HepG2 (cell line): Measurements from ENCODE around the gene MYORG. TPM values are rescaled to one million over a fixed set of nuclear protein-coding genes. Genes with fewer than 3 reads are reported as not detected.

Experiments used
- ARNTL ChIP-seq: sonication (generic); formaldehyde crosslinking; IDR thresholded peaks from 2 replicates; pipeline ENCODE4 v1.4.0; 2020; ENCODE audit warnings: mild to moderate bottlenecking, missing genetic modification reagents
- ASH2L ChIP-seq: fragments of 300-600, 200-600 bp; sonication (generic); IDR thresholded peaks from 2 replicates; pipeline ENCODE4 v1.7.0; 2017; ENCODE audit warnings: low read depth, mild to moderate bottlenecking, moderate library complexity, mixed read lengths, low read length; ENCODE audit not compliant: insufficient read length
- CCAR2 ChIP-seq: fragments of 200-400 bp; formaldehyde crosslinking; optimal IDR thresholded peaks from 2 replicates; pipeline ENCODE3; 2018; ENCODE audit warnings: low read depth, mild to moderate bottlenecking, low read length, moderate library complexity
- FOSL2 ChIP-seq: sonication (generic); formaldehyde crosslinking; IDR thresholded peaks from 2 replicates; pipeline ENCODE4 v1.4.0; 2020; ENCODE audit warnings: missing genetic modification reagents
- HNRNPH1 ChIP-seq: fragments of 200-400 bp; formaldehyde crosslinking; optimal IDR thresholded peaks from 2 replicates; pipeline ENCODE3; 2017; ENCODE audit warnings: mild to moderate bottlenecking, low read depth, low read length
- MED1 ChIP-seq: sonication (generic); formaldehyde crosslinking; IDR thresholded peaks from 2 replicates; pipeline ENCODE4 v1.4.0; 2020; ENCODE audit warnings: missing genetic modification reagents
- NCOA5 ChIP-seq: sonication (generic); formaldehyde crosslinking; IDR thresholded peaks from 2 replicates; pipeline ENCODE4 v1.4.0; 2020; ENCODE audit warnings: missing genetic modification reagents
- PPARG ChIP-seq: conservative IDR thresholded peaks from 2 replicates; pipeline ENCODE4 v1.6.1; 2016; ENCODE audit warnings: missing biosample characterization, missing genetic modification reagents
- RARG ChIP-seq: sonication (generic); formaldehyde crosslinking; IDR thresholded peaks from 2 replicates; pipeline ENCODE4 v1.4.0; 2020; ENCODE audit warnings: low read depth, mild to moderate bottlenecking, missing genetic modification reagents
- SNAI1 ChIP-seq: sonication (generic); formaldehyde crosslinking; IDR thresholded peaks from 2 replicates; pipeline ENCODE4 v1.5.0; 2020; ENCODE audit warnings: mild to moderate bottlenecking, missing genetic modification reagents, borderline replicate concordance
- XRCC5 ChIP-seq: fragments of 200-400 bp; formaldehyde crosslinking; optimal IDR thresholded peaks from 2 replicates; pipeline ENCODE3; 2017; ENCODE audit warnings: mild to moderate bottlenecking, low read length
- ZFP62 ChIP-seq: sonication (generic); formaldehyde crosslinking; IDR thresholded peaks from 2 replicates; pipeline ENCODE4 v1.4.0; 2020; ENCODE audit warnings: missing genetic modification reagents
- ZKSCAN8 ChIP-seq: IDR thresholded peaks from 2 replicates; pipeline ENCODE4 v1.6.1; 2016; ENCODE audit warnings: borderline replicate concordance, missing genetic modification reagents, missing compliant biosample characterization
- ZNF3 ChIP-seq: IDR thresholded peaks from 2 replicates; pipeline ENCODE4 v1.7.0; 2017; ENCODE audit warnings: inconsistent platforms
- ZNF430 ChIP-seq: sonication (generic); formaldehyde crosslinking; IDR thresholded peaks from 2 replicates; pipeline ENCODE4 v1.9.0; 2021; ENCODE audit warnings: mild to moderate bottlenecking, missing genetic modification reagents
- ZNF496 ChIP-seq: sonication (generic); formaldehyde crosslinking; IDR thresholded peaks from 2 replicates; pipeline ENCODE4 v1.8.1; 2023; ENCODE audit warnings: mild to moderate bottlenecking, moderate library complexity, missing genetic modification reagents; ENCODE audit not compliant: insufficient replicate concordance
- polyA plus RNA-seq, 8 experiments: library from polyadenylated mRNA; depleted of rRNA in 3 of 8; stranded (reverse) in 7 of 8; unstranded in 1 of 8; fragments of >200 nt; fragmentation: Illumina TruSeq in 4 of 8; extraction: Trizol in 4 of 8; gene quantifications; 2 replicates each; pipeline versions ENCODE4 v1.2.1 to v1.2.3, GENCODE V29; 2011 to 2016; ENCODE audit warnings: low read depth in 4 of 8, missing spikeins in 1 of 8, mixed read lengths in 1 of 8; ENCODE audit not compliant: insufficient read depth in 1 of 8
- total RNA-seq, 5 experiments: library from RNA; depleted of rRNA; stranded (reverse); fragments of >200 nt; fragmentation: Illumina TruSeq; extraction: Trizol; gene quantifications; 2 replicates each; pipeline ENCODE4 v1.2.3, GENCODE V29; 2016; ENCODE audit warnings: low read depth in 1 of 5
- TF ChIP-seq, protein P1 (sequence below): sonication (generic); formaldehyde crosslinking; IDR thresholded peaks from 2 replicates; pipeline ENCODE4 v1.5.1; 2020; ENCODE audit warnings: missing genetic modification reagents, mild to moderate bottlenecking, borderline replicate concordance
- TF ChIP-seq, protein P2 (sequence below): sonication (generic); formaldehyde crosslinking; IDR thresholded peaks from 2 replicates; pipeline ENCODE4 v1.5.1; 2020; ENCODE audit warnings: missing genetic modification reagents, mild to moderate bottlenecking, borderline replicate concordance
- TF ChIP-seq, protein P3 (sequence below): sonication (generic); formaldehyde crosslinking; IDR thresholded peaks from 2 replicates; pipeline ENCODE4 v1.5.1; 2020; ENCODE audit warnings: mild to moderate bottlenecking, missing genetic modification reagents
- TF ChIP-seq, protein P4 (sequence below): sonication (generic); formaldehyde crosslinking; IDR thresholded peaks from 2 replicates; pipeline ENCODE4 v1.8.0; 2022; ENCODE audit warnings: low read depth, missing genetic modification reagents
- TF ChIP-seq, protein P5 (sequence below): sonication (generic); formaldehyde crosslinking; IDR thresholded peaks from 2 replicates; pipeline ENCODE4 v1.4.0; 2020; ENCODE audit warnings: missing genetic modification reagents

The MYORG gene
- total and polyA plus RNA-seq, 2 of the 13 experiments (the other 11 are each of a cell fraction or from before 2014, with no cell fraction given), result 11.1 to 22.4 TPM

DNA sequence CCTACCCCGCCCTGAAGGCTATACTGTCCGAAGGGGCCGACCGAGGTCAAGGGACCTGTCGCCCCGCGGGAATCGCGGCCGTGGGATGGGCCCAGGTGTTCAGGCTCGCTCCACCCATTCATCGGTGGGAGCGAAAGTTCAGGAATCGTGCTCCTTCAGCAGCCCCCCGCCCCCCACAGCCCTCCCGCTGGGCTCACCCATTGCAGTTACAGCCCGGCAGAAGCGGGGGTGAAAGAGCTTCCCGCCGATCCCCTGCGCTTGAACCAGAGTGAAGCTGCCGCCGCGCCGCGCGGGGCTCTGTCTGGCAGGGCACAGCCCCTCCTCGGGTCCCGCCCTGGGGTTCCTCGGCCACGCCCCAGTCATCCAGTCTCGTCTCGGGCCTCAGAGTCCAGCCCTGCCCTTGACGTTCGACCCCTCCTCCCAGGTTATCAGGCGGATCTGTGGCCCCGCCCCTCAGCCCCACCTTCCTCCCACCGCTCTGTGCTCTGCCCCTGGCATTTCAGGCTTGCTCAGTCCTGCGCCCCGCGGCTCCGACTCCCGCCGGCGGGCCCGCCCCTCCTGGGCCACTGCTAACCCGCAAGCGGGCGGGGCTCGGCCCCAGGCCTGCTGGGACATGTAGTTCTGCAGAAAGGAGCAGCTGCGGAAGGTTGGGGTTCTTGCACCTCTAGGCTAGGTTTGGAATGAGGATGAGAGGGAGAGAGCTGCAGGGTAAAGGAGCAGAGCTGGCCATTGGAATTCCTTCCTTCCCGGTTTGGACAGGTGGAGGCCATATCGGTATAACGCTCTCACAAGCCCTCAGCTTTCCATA is at the start of gene MYORG (continued):
- TF ChIP-seq RARG (CRISPR knock-in tag), result no peak
- TF ChIP-seq, protein P1, sequence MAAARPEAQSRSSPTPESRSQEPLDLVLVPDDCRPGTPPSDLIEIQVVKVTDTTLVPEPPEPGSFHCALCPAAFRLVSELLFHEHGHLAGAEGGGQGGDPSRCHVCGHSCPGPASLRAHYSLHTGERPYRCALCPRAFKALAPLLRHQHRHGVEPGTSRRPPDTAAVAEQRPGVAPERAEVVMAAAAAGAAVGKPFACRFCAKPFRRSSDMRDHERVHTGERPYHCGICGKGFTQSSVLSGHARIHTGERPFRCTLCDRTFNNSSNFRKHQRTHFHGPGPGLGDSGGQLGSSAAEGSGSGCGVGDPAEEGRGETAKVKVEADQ, result no peak
- TF ChIP-seq ZNF3 (CRISPR knock-in tag), result no peak
- TF ChIP-seq NCOA5, result no peak
- no peak for TF ChIP-seq HNRNPH1
- TF ChIP-seq SNAI1 (CRISPR knock-in tag), result peak; percentile 96; the same call in 1 of the 2 replicates
- TF ChIP-seq, protein P2, sequence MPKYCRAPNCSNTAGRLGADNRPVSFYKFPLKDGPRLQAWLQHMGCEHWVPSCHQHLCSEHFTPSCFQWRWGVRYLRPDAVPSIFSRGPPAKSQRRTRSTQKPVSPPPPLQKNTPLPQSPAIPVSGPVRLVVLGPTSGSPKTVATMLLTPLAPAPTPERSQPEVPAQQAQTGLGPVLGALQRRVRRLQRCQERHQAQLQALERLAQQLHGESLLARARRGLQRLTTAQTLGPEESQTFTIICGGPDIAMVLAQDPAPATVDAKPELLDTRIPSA, result no peak
- TF ChIP-seq ZFP62 (CRISPR knock-in tag), result no peak
- peak; percentile 75 for TF ChIP-seq ASH2L
- no peak for TF ChIP-seq ZNF496
- peak; percentile 70 for TF ChIP-seq ARNTL (CRISPR knock-in tag)
- no peak for TF ChIP-seq ZKSCAN8 (CRISPR knock-in tag)
- TF ChIP-seq PPARG, result 0 out of 2 replicates have a peak, but pooled peaks have one; percentile 4
- peak; percentile 53 for TF ChIP-seq XRCC5
- peak; percentile 83 for TF ChIP-seq ZNF430
- no peak for TF ChIP-seq CCAR2
- TF ChIP-seq, protein P3, sequence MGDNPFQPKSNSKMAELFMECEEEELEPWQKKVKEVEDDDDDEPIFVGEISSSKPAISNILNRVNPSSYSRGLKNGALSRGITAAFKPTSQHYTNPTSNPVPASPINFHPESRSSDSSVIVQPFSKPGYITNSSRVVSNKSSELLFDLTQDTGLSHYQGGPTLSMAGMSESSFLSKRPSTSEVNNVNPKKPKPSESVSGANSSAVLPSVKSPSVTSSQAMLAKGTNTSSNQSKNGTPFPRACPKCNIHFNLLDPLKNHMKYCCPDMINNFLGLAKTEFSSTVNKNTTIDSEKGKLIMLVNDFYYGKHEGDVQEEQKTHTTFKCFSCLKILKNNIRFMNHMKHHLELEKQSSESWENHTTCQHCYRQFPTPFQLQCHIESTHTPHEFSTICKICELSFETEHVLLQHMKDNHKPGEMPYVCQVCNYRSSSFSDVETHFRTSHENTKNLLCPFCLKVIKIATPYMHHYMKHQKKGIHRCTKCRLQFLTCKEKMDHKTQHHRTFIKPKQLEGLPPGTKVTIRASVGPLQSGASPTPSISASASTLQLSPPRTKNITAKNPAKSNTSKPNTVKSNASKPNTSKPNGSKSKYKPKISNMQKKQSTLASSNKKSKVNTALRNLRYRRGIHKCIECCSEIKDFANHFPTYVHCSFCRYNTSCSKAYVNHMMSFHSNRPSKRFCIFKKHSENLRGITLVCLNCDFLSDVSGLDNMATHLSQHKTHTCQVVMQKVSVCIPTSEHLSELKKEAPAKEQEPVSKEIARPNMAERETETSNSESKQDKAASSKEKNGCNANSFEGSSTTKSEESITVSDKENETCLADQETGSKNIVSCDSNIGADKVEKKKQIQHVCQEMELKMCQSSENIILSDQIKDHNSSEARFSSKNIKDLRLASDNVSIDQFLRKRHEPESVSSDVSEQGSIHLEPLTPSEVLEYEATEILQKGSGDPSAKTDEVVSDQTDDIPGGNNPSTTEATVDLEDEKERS (CRISPR knock-in tag), result no peak
- TF ChIP-seq, protein P4, sequence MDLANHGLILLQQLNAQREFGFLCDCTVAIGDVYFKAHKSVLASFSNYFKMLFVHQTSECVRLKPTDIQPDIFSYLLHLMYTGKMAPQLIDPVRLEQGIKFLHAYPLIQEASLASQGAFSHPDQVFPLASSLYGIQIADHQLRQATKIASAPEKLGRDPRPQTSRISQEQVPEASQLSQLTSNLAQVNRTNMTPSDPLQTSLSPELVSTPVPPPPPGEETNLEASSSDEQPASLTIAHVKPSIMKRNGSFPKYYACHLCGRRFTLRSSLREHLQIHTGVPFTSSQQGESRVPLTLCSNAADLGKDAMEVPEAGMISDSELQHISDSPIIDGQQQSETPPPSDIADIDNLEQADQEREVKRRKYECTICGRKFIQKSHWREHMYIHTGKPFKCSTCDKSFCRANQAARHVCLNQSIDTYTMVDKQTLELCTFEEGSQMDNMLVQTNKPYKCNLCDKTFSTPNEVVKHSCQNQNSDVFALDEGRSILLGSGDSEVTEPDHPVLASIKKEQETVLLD, result no peak; the same call in 1 of the 2 replicates
- TF ChIP-seq MED1 (CRISPR knock-in tag), result peak; percentile 75
- TF ChIP-seq FOSL2 (CRISPR knock-in tag), result 0 out of 2 replicates have a peak, but pooled peaks have one; percentile 6
- TF ChIP-seq, protein P5, sequence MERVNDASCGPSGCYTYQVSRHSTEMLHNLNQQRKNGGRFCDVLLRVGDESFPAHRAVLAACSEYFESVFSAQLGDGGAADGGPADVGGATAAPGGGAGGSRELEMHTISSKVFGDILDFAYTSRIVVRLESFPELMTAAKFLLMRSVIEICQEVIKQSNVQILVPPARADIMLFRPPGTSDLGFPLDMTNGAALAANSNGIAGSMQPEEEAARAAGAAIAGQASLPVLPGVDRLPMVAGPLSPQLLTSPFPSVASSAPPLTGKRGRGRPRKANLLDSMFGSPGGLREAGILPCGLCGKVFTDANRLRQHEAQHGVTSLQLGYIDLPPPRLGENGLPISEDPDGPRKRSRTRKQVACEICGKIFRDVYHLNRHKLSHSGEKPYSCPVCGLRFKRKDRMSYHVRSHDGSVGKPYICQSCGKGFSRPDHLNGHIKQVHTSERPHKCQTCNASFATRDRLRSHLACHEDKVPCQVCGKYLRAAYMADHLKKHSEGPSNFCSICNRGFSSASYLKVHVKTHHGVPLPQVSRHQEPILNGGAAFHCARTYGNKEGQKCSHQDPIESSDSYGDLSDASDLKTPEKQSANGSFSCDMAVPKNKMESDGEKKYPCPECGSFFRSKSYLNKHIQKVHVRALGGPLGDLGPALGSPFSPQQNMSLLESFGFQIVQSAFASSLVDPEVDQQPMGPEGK, result peak; percentile 85; the same call in 1 of the 2 replicates
